ENCODE data around the gene MSI2.

The MSI2 gene

DNA sequence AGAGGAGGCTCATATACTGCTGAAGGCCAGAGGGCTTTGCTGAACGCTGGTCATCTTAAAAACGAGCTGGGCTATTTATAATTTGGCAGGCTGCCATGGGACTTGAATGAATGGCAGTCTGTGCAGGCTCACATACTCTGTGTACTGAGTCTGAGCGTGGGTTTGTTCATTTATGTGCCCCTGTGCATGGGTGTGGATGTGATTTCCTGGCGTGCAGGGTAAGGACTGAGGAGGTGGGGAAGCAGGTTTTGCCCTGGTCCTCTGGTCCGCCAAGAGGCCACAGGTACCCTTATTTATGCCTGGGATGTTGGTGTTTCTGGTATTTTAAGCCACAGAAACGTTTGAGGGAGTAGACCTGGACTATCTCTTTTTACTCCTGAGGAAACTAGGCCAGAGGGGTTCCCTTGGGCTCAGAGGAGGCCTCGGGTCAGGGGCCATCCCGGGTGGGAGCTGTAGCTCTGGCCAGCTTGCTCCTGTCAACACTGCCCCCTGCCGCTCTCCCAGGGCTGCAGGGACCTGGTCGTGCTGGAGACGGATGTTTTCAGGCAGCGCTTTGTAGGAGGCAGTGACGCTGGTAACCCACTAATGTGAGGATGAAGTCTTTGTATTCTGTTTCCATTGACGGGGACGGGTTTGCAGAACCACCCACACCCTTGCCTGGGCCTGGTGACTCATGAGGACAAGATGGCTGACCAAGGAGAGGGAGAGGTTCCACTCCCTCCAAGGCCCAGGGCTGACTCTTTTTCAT is 184.4 kb downstream of the MSI2 start:
- Histone ChIP-seq H3K4me1 (ENCODE audit: control insufficient read depth in 2 of 2, insufficient read depth in 1 of 2, low read depth in 1 of 2, low read length in 2 of 2) (peaks cover 41 to 46% of the 10 kb centered on the region in 2 donors), H3K4ac (ENCODE audit: low read length) (no peak overlapping the region), H3K18ac (ENCODE audit: low read length) (peak overlapping the region; percentile 84), H3K23ac (ENCODE audit: low read depth, low read length, poor library complexity) (peak overlapping the region; percentile 58), H3K27ac (replicated peaks; ENCODE audit: low read length) (peak overlapping the region; percentile 37), H2AFZ (ENCODE audit: low read length) (no peak overlapping the region), H2BK12ac (ENCODE audit: low read length) (no peak overlapping the region), H3K9ac (ENCODE audit: low read depth, low read length, poor library complexity) (peak overlapping the region; percentile 46), H3K79me1 (ENCODE audit: low read depth, low read length) (peaks cover 9% of the 10 kb centered on the region), H2AK5ac (ENCODE audit: low read depth, low read length) (peak overlapping the region; percentile 53), H3K36me3 (replicated peaks in 1 of 2; ENCODE audit: control insufficient read depth in 2 of 2, insufficient read depth in 2 of 2, low read length in 2 of 2) (peaks cover 2 to 4% of the 10 kb centered on the region in 2 donors), H2BK5ac (ENCODE audit: low read length) (no peak overlapping the region), H2BK120ac (ENCODE audit: low read depth, low read length) (no peak overlapping the region), H3K14ac (ENCODE audit: low read length) (no peak overlapping the region), H2BK15ac (ENCODE audit: low read length) (peak overlapping the region; percentile 23), H3K27me3 (ENCODE audit: control insufficient read depth in 3 of 3, insufficient read depth in 3 of 3, low read depth in 1 of 3, low read length in 3 of 3) (no peaks in the 10 kb centered on the region), H4K91ac (ENCODE audit: low read depth, low read length, poor library complexity) (no peak overlapping the region), H3K9me3 (replicated peaks in 1 of 2; ENCODE audit: control insufficient read depth in 2 of 2, insufficient read depth in 1 of 2, low read depth in 1 of 2, low read length in 2 of 2) (peaks cover 0 to 5% of the 10 kb centered on the region in 2 donors), H3K4me2 (ENCODE audit: insufficient read depth, low read length, poor library complexity, severe bottlenecking) (no peak overlapping the region), H3K4me3 (ENCODE audit: low read length in 2 of 2) (no peak overlapping the region), H4K8ac (ENCODE audit: low read depth, low read length) (no peak overlapping the region)
- peak; percentile 51 for DNase-seq (ENCODE audit: low spot score)
- WGBS, 2 donors (ENCODE audit: extremely low coverage in 2 of 2, insufficient read length in 2 of 2, insufficient replicate concordance in 1 of 2): no CpG with 5 or more reads among the region's 15 CpGs

DNA sequence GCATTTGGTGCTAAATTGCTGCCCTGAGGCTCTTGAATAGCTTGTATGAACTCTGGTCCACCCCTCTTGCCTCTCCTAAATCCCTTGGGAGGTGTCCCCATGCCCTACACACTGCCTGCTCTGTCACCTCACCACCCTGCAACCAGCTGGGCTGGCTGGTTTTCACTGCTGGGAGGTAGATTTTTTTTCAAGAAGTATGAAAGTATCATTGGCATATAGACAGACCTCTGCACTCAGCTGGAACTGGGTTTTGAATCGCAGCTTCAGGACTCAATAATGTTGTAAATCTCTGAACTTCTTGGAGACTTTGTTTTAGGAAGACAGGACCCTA is 184.9 kb downstream of the MSI2 start:
- H3K4me1 ChIP-seq (ENCODE audit: control insufficient read depth in 2 of 2, insufficient read depth in 1 of 2, low read depth in 1 of 2, low read length in 2 of 2): peaks cover 46 to 51% of the 10 kb centered on the region in 2 donors
- no peak overlapping the region for H4K8ac ChIP-seq (ENCODE audit: low read depth, low read length)
- no peak overlapping the region for H4K91ac ChIP-seq (ENCODE audit: low read depth, low read length, poor library complexity)
- no peak overlapping the region for H2BK12ac ChIP-seq (ENCODE audit: low read length)
- H3K27ac ChIP-seq (replicated peaks; ENCODE audit: low read length): peak overlapping the region; percentile 37
- H3K9ac ChIP-seq (ENCODE audit: low read depth, low read length, poor library complexity): no peak overlapping the region
- peak overlapping the region; percentile 53 for H2AK5ac ChIP-seq (ENCODE audit: low read depth, low read length)
- no peak overlapping the region for H3K4ac ChIP-seq (ENCODE audit: low read length)
- no peaks in the 10 kb centered on the region for H3K27me3 ChIP-seq (ENCODE audit: control insufficient read depth in 3 of 3, insufficient read depth in 3 of 3, low read depth in 1 of 3, low read length in 3 of 3)
- no peak overlapping the region for H2BK15ac ChIP-seq (ENCODE audit: low read length)
- no CpG with 5 or more reads among the region's 1 CpG for WGBS, 2 donors (ENCODE audit: extremely low coverage in 2 of 2, insufficient read length in 2 of 2, insufficient replicate concordance in 1 of 2)
- no peak overlapping the region for H2AFZ ChIP-seq (ENCODE audit: low read length)
- H3K23ac ChIP-seq (ENCODE audit: low read depth, low read length, poor library complexity): peak overlapping the region; percentile 58
- H3K9me3 ChIP-seq (replicated peaks in 1 of 2; ENCODE audit: control insufficient read depth in 2 of 2, insufficient read depth in 1 of 2, low read depth in 1 of 2, low read length in 2 of 2): peaks cover 0 to 5% of the 10 kb centered on the region in 2 donors
- H3K4me2 ChIP-seq (ENCODE audit: insufficient read depth, low read length, poor library complexity, severe bottlenecking): no peak overlapping the region
- no peak overlapping the region for H3K14ac ChIP-seq (ENCODE audit: low read length)
- no peak overlapping the region for H3K4me3 ChIP-seq (ENCODE audit: low read length in 2 of 2)
- peaks cover 2 to 4% of the 10 kb centered on the region in 2 donors for H3K36me3 ChIP-seq (replicated peaks in 1 of 2; ENCODE audit: control insufficient read depth in 2 of 2, insufficient read depth in 2 of 2, low read length in 2 of 2)
- H3K79me1 ChIP-seq (ENCODE audit: low read depth, low read length): peaks cover 9% of the 10 kb centered on the region
- peak overlapping the region; percentile 78 for H3K18ac ChIP-seq (ENCODE audit: low read length)
- H2BK120ac ChIP-seq (ENCODE audit: low read depth, low read length): no peak overlapping the region
- H2BK5ac ChIP-seq (ENCODE audit: low read length): no peak overlapping the region
- no peak for DNase-seq (ENCODE audit: low spot score)

DNA sequence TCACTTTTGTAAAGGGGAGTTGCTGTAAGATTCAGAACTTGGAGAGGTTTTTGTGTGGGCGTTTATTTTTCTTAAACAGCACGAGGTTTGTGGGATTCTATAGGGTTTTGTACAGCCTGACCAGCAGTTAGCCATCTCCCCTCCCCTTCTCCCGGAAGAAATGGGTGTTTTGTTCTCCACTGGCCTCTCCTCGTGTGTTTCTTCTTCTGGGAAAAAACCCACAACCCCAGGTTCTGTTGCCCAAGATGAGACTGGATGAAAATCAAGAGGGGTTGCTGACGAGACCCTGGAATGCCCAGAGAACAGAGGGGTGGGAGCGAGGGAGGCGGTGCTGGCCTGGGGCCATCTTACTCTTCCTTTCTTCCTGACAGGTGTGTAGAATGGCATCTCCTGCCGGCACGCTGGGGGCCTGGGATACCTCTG is 186.1 kb downstream of the MSI2 start:
- Histone ChIP-seq H3K9ac (ENCODE audit: low read depth, low read length, poor library complexity) (no peak overlapping the region), H3K14ac (ENCODE audit: low read length) (no peak overlapping the region), H2BK12ac (ENCODE audit: low read length) (no peak overlapping the region), H2BK5ac (ENCODE audit: low read length) (no peak overlapping the region), H3K23ac (ENCODE audit: low read depth, low read length, poor library complexity) (no peak overlapping the region), H2AFZ (ENCODE audit: low read length) (no peak overlapping the region), H3K4ac (ENCODE audit: low read length) (no peak overlapping the region), H3K79me1 (ENCODE audit: low read depth, low read length) (peaks cover 10% of the 10 kb centered on the region), H4K8ac (ENCODE audit: low read depth, low read length) (no peak overlapping the region), H3K27me3 (ENCODE audit: control insufficient read depth in 3 of 3, insufficient read depth in 3 of 3, low read depth in 1 of 3, low read length in 3 of 3) (no peaks in the 10 kb centered on the region), H2BK120ac (ENCODE audit: low read depth, low read length) (no peak overlapping the region), H3K36me3 (replicated peaks in 1 of 2; ENCODE audit: control insufficient read depth in 2 of 2, insufficient read depth in 2 of 2, low read length in 2 of 2) (no peaks in the 10 kb centered on the region), H3K27ac (replicated peaks; ENCODE audit: low read length) (no peak overlapping the region), H3K4me3 (ENCODE audit: low read length in 2 of 2) (no peak overlapping the region), H3K4me2 (ENCODE audit: insufficient read depth, low read length, poor library complexity, severe bottlenecking) (no peak overlapping the region), H3K18ac (ENCODE audit: low read length) (no peak overlapping the region), H3K4me1 (ENCODE audit: control insufficient read depth in 2 of 2, insufficient read depth in 1 of 2, low read depth in 1 of 2, low read length in 2 of 2) (peaks cover 49 to 57% of the 10 kb centered on the region in 2 donors), H4K91ac (ENCODE audit: low read depth, low read length, poor library complexity) (no peak overlapping the region), H2BK15ac (ENCODE audit: low read length) (no peak overlapping the region), H2AK5ac (ENCODE audit: low read depth, low read length) (no peak overlapping the region), H3K9me3 (replicated peaks in 1 of 2; ENCODE audit: control insufficient read depth in 2 of 2, insufficient read depth in 1 of 2, low read depth in 1 of 2, low read length in 2 of 2) (peaks cover 0 to 5% of the 10 kb centered on the region in 2 donors)
- no CpG with 5 or more reads among the region's 9 CpGs for WGBS, 2 donors (ENCODE audit: extremely low coverage in 2 of 2, insufficient read length in 2 of 2, insufficient replicate concordance in 1 of 2)
- DNase-seq (ENCODE audit: low spot score): no peak

DNA sequence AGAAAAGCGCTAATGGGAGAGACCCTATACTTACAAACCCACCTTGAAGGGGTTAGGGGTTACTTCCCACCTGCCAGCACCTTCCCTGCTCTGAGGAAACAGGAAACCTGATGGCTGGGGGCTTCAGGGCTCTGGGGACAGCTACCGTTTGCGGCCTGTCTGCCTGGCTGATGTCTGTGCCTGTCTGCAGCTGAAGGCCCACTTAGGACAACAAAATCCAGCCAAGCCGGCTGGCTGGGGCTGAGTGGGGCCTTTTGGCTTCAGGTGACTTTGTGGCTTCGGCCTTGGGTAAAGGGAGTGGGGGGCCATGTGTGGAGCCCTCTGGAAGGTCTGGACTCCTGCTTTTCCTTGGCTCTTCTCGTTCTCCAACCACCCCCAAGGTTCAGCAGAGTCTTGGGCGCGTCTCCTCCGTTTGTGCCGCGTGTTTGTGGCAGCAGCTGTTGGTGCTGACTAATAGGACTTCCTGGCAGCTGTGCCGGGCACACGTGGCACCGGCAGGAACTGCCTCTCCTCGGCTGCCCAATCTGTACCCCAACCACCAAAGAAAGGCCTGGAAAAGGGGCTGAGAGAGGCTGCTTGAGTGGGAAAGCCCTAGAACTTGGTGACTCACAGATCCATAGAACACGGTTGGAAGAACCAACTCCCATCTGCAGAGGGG is 186.7 kb downstream of the MSI2 start:
- Histone ChIP-seq H3K4ac (ENCODE audit: low read length) (no peak overlapping the region), H2BK12ac (ENCODE audit: low read length) (no peak overlapping the region), H2AFZ (ENCODE audit: low read length) (no peak overlapping the region), H4K8ac (ENCODE audit: low read depth, low read length) (no peak overlapping the region), H3K14ac (ENCODE audit: low read length) (no peak overlapping the region), H3K9me3 (replicated peaks in 1 of 2; ENCODE audit: control insufficient read depth in 2 of 2, insufficient read depth in 1 of 2, low read depth in 1 of 2, low read length in 2 of 2) (peaks cover 0 to 5% of the 10 kb centered on the region in 2 donors), H3K4me1 (ENCODE audit: control insufficient read depth in 2 of 2, insufficient read depth in 1 of 2, low read depth in 1 of 2, low read length in 2 of 2) (peaks cover 49 to 57% of the 10 kb centered on the region in 2 donors), H3K27me3 (ENCODE audit: control insufficient read depth in 3 of 3, insufficient read depth in 3 of 3, low read depth in 1 of 3, low read length in 3 of 3) (no peaks in the 10 kb centered on the region), H3K36me3 (replicated peaks in 1 of 2; ENCODE audit: control insufficient read depth in 2 of 2, insufficient read depth in 2 of 2, low read length in 2 of 2) (no peaks in the 10 kb centered on the region), H2AK5ac (ENCODE audit: low read depth, low read length) (no peak overlapping the region), H3K18ac (ENCODE audit: low read length) (peak overlapping the region; percentile 36), H2BK5ac (ENCODE audit: low read length) (no peak overlapping the region), H3K4me2 (ENCODE audit: insufficient read depth, low read length, poor library complexity, severe bottlenecking) (no peak overlapping the region), H4K91ac (ENCODE audit: low read depth, low read length, poor library complexity) (no peak overlapping the region), H3K23ac (ENCODE audit: low read depth, low read length, poor library complexity) (no peak overlapping the region), H3K4me3 (ENCODE audit: low read length in 2 of 2) (no peak overlapping the region), H3K79me1 (ENCODE audit: low read depth, low read length) (peaks cover 10% of the 10 kb centered on the region), H3K27ac (replicated peaks; ENCODE audit: low read length) (no peak overlapping the region), H3K9ac (ENCODE audit: low read depth, low read length, poor library complexity) (no peak overlapping the region), H2BK120ac (ENCODE audit: low read depth, low read length) (no peak overlapping the region), H2BK15ac (ENCODE audit: low read length) (no peak overlapping the region)
- no peak for DNase-seq (ENCODE audit: low spot score)
- WGBS, 2 donors (ENCODE audit: extremely low coverage in 2 of 2, insufficient read length in 2 of 2, insufficient replicate concordance in 1 of 2): no CpG with 5 or more reads among the region's 16 CpGs

Data from neuronal stem cell (in vitro differentiated cells).